IMR-90 (cell line): ENCODE measurements around the gene LARP1.

ENCODE experiments used
- CEBPB ChIP-seq: IDR thresholded peaks from 2 replicates; pipeline ENCODE4 v1.6.1; 2012; ENCODE audit warnings: low read depth, low read length, improper control_type of control experiment
- CTCF ChIP-seq: conservative IDR thresholded peaks from 2 replicates; pipeline ENCODE4 v1.5.1; 2012; ENCODE audit warnings: mild to moderate bottlenecking, low read depth, low read length, improper control_type of control experiment
- FOS ChIP-seq: fragments of 150-350 bp; IDR thresholded peaks from 2 replicates; pipeline ENCODE4 v1.6.1; 2016; ENCODE audit warnings: low read depth, low read length
- POLR2A ChIP-seq: IDR thresholded peaks from 2 replicates; pipeline ENCODE4 v1.6.1; 2012; ENCODE audit warnings: mild to moderate bottlenecking, low read depth, low read length
- RAD21 ChIP-seq: IDR thresholded peaks from 2 replicates; pipeline ENCODE4 v1.6.1; 2012; ENCODE audit warnings: low read length, improper control_type of control experiment
- RCOR1 ChIP-seq: IDR thresholded peaks from 2 replicates; pipeline ENCODE4 v1.6.1; 2012; ENCODE audit warnings: mild to moderate bottlenecking, low read length, improper control_type of control experiment; ENCODE audit not compliant: insufficient replicate concordance
- RFX5 ChIP-seq: IDR thresholded peaks from 2 replicates; pipeline ENCODE4 v1.8.0; 2012; ENCODE audit warnings: low read depth, mild to moderate bottlenecking, low read length, moderate library complexity
- USF2 ChIP-seq: fragments of 150-350 bp; IDR thresholded peaks from 2 replicates; pipeline ENCODE4 v1.6.1; 2017; ENCODE audit warnings: mild to moderate bottlenecking, antibody characterized with exemption, low read length, low read depth

GRCh38 chr5:154858297-154858971 lies 103.3 kb downstream of the LARP1 start, which contains the start of gene CNOT8:
- TF ChIP-seq CTCF: no peak
- peak; percentile 66 for TF ChIP-seq POLR2A
- TF ChIP-seq RFX5: no peak
- no peak for TF ChIP-seq RAD21
- no peak for TF ChIP-seq CEBPB
- no peak for TF ChIP-seq USF2
- no peak for TF ChIP-seq FOS
- no peak for TF ChIP-seq RCOR1
